ENCODE data around the gene ESR2.
"Not testable (repeated sequence)": the region's sequence is repeated elsewhere in the genome, so short reads cannot be mapped to it uniquely, and the experiment has no call there.

The ESR2 gene

GRCh38 chr14:64220466-64220865, 73.7 kb downstream of the ESR2 start:
- DNase-seq (ENCODE audit: low read depth): no peak

DNA sequence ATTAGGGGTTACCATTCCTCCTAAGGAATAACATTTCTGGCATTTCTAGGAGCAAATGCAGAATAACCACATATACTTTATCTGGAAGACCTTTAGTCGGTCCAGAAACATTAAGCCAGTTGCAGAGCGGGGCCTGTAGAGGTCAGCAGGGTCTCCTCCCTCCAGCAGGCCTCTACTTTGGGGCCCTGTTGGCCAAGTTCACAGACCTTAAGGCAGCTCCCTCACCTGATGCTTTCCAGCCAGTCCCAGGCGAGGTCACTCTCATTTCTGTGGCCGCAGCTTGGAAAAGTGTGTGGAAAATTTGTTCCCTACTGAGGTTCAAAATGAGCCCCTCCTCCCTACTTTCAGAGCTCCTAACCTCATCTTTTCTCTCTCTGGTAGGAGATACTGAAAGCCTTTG, 74.1 kb downstream of the ESR2 start:
- DNase-seq (ENCODE audit: low read depth): no peak

- DNase-seq (ENCODE audit: low read depth): no peak
Measured at GRCh38 chr14:64218344-64219240, 75.6 kb downstream of the ESR2 start.

GRCh38 chr14:64217834-64218233, 76.3 kb downstream of the ESR2 start:
- no peak for DNase-seq (ENCODE audit: low read depth)

GRCh38 chr14:64217308-64217707, 76.9 kb downstream of the ESR2 start:
- no peak for DNase-seq (ENCODE audit: low read depth)

- no peak for DNase-seq (ENCODE audit: low read depth)
Measured at GRCh38 chr14:64215978-64216377, 78.2 kb downstream of the ESR2 start.

DNA sequence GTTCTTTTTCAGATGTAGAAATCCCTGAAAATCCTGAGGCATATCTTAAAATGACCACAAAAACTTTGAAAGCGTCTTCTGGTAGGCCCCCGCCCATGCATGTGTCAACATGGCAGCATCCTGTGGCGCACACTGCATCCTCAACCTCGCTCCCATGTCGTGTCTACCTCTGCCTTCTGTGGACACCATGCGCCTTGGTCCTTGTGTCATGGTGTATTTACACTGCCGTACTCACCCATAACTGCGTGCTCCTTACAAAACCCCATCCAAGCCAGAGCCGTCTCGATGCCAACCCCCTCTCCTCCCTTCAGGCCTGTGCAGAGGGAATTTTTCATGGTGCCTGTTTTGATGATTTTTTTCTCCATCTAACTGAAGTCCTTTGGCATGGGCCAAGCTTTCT, 78.9 kb downstream of the ESR2 start:
- DNase-seq (ENCODE audit: low read depth): no peak

DNA sequence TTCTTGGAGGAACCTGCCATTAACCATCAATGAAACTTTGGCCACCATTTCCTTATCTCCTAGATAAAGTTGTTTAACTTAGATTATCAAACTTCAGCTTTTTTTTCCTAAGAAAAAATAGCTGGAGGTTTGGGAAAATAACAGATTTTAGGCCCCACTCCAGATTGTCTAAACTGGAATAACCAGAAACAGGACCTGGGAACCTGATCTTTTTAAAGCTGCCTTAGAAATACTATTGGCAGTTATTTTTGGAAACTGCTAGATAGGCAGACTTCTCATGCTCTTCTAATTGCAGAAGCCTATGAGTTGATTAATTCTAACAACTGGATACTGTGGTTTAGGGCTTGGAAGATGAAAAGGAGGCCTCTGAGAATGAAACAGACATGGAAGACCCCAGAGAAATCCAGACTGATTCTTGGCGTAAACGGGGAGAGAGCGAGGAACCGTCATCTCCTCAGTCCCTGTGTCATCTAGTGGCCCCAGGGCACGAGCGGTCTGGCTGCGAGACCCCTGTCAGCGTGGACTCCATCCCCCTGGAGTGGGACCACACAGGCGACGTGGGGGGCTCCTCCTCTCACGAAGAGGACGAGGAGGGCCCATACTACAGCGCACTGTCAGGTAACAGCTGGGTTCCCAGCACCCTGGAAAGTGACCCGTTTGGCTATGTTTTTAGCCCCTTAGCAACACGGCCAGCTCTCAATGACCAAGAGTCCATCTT, 80.2 kb downstream of the ESR2 start:
- DNase-seq (ENCODE audit: low read depth): no peak

DNA sequence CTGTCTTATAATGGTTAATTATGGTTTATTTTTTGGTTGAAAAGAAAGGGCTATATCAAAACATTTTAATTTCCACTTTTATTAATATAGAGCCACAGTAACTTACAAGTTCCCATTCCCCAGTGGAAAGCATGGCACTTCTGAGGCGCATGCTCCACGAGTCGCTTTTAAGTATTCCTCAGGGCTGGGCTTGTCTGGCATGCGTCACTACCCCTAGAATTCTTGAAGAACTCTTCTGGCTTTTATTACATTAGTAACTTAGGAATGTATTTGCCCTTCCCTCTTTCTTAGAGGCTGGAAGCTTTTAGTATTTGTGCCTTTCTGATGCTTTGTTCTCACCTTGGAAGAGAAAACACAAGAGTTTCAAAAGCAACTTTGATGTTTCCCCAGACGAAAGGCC, 81.1 kb downstream of the ESR2 start:
- no peak for DNase-seq (ENCODE audit: low read depth)

GRCh38 chr14:64212666-64213065, 81.5 kb downstream of the ESR2 start:
- no peak for DNase-seq (ENCODE audit: low read depth)

DNA sequence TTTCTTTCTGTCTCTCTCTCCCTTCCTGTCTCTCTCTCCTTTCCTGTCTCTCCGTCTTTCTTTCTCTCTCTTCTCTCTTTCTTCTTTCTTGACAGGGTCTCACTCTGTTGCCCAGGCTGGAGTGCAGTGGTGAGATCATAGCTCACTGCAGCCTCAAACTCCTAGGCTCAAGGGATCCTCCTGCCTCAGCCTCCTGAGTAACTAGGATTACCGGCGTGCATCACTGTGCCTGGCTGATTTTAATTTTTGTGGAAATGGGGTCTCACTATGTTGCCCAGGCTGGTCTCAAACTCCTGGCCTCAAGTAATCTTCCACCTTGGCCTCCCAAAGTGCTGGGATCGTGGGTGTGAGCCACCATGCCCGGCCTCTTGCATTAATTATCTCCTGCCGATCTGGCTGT, 83.3 kb downstream of the ESR2 start:
- not testable (repeated sequence) for DNase-seq (ENCODE audit: low read depth)

DNA sequence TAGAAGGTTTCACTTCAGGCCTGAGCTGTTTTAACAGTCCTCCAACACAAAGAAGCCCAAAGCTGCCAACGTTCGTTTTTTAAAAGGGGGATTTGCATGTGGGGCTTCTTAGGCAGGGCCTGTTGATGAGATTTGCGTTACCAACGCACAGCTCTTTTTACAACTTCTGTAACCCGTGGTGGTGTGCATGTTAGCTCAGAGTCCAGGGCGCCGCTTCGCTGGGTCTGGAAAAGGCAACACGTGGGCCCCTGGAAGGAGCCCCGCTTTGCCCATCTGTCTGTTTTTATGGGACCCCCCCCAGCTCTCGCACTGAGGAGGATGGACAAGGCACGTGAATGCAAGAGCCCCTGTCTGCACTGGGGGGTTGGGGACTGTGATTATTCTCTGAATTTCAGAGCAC, 84.0 kb downstream of the ESR2 start:
- DNase-seq (ENCODE audit: low read depth): no peak

GRCh38 chr14:64209444-64210131, 84.6 kb downstream of the ESR2 start:
- no peak for DNase-seq (ENCODE audit: low read depth)

GRCh38 chr14:64208981-64209380, 85.2 kb downstream of the ESR2 start:
- no peak for DNase-seq (ENCODE audit: low read depth)

GRCh38 chr14:64208261-64208660, 85.9 kb downstream of the ESR2 start:
- no peak for DNase-seq (ENCODE audit: low read depth)

DNA sequence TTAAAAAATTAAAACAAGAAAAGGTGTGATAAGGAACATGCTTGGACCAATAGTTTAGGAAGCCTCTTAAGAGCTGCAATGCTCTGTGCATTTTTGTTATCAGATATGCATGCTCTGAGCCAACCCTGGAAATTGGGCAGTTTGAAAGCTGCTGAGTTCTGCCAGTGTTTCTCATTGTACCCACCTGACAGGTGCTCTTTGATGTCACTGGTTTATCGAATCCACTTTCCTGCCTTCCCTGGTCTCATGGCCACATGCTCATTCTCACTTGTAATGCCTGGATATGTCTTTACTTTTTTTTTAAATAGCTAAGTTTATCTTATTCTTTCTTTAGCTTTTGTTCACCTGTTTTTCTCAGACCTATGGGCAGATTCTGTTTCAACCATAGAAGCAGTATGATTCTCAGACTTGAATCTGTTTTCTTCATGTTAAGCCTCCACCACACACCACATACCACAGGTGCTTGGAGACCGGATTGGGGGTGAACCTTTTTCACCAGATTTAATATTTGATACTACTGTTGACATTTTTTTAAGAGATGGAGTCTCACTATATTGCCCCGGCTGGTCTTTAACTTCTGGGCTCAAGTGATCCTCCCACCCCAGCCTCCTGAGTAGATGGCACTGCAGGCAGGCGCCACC, 90.7 kb downstream of the ESR2 start:
- DNase-seq (ENCODE audit: low read depth): no peak

- no peak for DNase-seq (ENCODE audit: low read depth)
Measured at GRCh38 chr14:64202716-64203115, 91.5 kb downstream of the ESR2 start.

DNA sequence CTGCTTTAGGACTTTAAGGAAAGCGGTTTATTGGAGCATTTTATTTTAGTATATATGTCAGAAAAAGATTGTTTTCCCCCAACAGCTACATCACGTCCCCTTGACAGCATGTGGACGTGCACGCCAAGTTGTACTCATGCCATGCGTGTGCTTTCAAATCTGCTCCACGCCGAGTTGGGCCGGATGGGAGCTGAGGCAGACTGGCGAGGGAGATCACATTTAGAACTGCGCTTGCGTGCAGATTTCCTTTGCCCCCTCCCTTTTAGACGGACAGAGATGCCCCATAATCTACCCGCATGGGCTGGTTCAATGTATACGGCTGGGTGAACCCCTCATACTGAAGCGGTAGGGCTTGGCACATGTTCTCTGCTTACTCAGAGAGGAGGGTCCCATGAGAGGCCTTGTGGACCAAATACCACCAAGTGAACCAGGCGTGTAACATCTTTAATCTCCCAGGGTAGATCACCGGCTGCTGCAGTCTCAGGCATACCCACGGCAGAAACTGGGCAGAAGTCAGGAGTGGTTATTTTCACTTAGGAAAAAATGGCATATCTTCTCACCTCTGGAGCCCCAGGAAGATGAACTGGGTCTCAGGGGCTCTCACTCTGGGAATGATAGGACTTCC, 92.1 kb downstream of the ESR2 start:
- DNase-seq (ENCODE audit: low read depth): no peak

DNA sequence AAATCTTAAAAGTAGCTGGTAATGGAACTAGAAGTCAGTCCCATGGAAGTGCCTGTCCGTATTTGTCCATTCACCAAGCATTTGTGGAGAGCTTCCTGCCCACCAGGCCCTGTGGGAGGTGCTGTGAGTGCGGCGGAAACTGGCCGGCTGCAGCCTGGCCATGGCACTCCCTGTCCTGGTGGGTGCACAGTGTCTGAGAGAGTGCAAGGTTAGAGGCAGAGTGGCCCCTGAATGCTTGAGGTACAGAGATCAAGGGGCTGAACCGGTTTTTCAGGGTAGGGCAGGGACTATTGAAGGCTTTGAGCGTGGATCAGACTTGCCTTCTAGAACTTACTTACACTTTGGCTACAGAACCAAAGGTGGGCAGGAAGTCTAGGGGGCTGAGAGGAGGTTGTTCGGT, 92.9 kb downstream of the ESR2 start:
- no peak for DNase-seq (ENCODE audit: low read depth)

GRCh38 chr14:64200170-64200569, 94.0 kb downstream of the ESR2 start:
- no peak for DNase-seq (ENCODE audit: low read depth)

- DNase-seq (ENCODE audit: low read depth): no peak
Measured at GRCh38 chr14:64198486-64198885, 95.7 kb downstream of the ESR2 start.

GRCh38 chr14:64197996-64198395, 96.2 kb downstream of the ESR2 start:
- DNase-seq (ENCODE audit: low read depth): no peak
